Measurements from ENCODE around the gene TMX2. TPM values are rescaled to one million over a fixed set of nuclear protein-coding genes. Genes with fewer than 3 reads are reported as not detected.

TMX2 gene
- total RNA-seq, 2 donors from 2014 or later, result 92.1 to 145 TPM

DNA sequence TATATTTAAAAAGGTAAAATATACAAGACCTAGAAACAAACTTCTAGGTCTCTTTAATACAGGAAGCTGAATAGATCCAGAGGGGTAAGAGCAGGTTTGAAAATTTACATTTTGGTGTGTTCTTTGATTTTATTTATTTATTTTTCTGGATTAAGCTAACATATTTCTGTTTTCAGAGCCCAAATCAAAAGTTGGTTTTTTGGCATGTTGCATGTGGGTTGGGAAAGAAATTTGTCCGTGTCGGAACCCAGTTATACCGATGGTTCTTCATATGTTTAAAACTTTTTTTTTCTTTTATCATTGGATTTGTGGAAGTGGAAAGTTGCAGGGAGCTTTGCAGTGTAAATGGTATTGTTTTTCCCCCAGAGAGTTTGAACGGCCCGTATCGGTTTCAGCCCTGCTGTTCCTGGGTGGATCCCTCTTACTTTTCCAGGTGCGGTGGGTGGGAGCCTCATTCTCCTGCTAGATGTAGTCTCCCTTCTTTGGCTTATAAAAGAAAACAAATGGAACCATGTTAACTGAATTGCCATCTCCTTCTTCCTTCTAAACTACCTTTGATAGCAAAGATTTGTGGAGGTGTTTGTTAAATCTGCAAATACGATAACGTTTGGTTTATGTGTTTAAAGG, 50.0 kb downstream of the TMX2 start:
- Histone ChIP-seq H3K27me3 (no peaks in the 10 kb centered on the region), H3K9me3 (no peaks in the 10 kb centered on the region), H3K27ac (peak overlapping the region; percentile 89), H3K4me1 (peaks cover 8% of the 10 kb centered on the region), H3K9ac (ENCODE audit: low read depth in 2 of 2, low read length in 2 of 2) (peak overlapping the region; percentile 82 to 86), H3K4me3 (peak overlapping the region; percentile 46), H3K36me3 (no peaks in the 10 kb centered on the region)
- intact Hi-C loops (cut with DNase I), result loop anchor here (5.0 kb wide), 1 partner anchor 35 kb away; no protein-coding TSS in a partner anchor
- TF ChIP-seq, protein P1, sequence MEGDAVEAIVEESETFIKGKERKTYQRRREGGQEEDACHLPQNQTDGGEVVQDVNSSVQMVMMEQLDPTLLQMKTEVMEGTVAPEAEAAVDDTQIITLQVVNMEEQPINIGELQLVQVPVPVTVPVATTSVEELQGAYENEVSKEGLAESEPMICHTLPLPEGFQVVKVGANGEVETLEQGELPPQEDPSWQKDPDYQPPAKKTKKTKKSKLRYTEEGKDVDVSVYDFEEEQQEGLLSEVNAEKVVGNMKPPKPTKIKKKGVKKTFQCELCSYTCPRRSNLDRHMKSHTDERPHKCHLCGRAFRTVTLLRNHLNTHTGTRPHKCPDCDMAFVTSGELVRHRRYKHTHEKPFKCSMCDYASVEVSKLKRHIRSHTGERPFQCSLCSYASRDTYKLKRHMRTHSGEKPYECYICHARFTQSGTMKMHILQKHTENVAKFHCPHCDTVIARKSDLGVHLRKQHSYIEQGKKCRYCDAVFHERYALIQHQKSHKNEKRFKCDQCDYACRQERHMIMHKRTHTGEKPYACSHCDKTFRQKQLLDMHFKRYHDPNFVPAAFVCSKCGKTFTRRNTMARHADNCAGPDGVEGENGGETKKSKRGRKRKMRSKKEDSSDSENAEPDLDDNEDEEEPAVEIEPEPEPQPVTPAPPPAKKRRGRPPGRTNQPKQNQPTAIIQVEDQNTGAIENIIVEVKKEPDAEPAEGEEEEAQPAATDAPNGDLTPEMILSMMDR (IDR thresholded peaks at IDR 0.05), result no peak
- DNase-seq, result peak; percentile 57

DNA sequence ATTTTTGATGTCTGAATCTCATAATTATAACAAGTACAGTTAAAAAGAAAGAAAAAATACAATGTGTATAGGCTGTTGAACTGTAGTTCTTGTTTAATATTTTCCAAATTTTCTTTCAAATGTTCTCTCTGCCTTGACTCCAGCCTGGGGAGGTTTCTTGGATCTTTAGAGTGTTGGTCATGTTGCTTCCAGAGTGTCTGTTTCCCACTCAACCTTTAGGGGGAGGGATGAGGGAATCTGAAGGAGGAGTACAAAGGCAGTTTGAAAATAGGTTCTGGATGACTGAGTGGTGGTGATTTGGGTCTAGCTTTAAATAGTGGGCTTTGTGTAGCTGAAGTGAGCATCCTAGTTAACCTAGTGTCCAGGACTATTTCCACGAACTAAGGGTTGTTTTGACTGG, 51.2 kb downstream of the TMX2 start:
- Histone ChIP-seq H3K27ac (peak overlapping the region; percentile 89), H3K4me3 (peak overlapping the region; percentile 46), H3K4me1 (peaks cover 8% of the 10 kb centered on the region), H3K9me3 (no peaks in the 10 kb centered on the region), H3K9ac (ENCODE audit: low read depth in 2 of 2, low read length in 2 of 2) (peak overlapping the region; percentile 56 to 86), H3K36me3 (no peaks in the 10 kb centered on the region), H3K27me3 (no peaks in the 10 kb centered on the region)
- intact Hi-C loops (cut with DNase I), result loop anchor here (5.0 kb wide), 1 partner anchor 34 kb away; no protein-coding TSS in a partner anchor
- DNase-seq, result peak; percentile 41
- TF ChIP-seq, protein P1 (IDR thresholded peaks at IDR 0.05), result peak; percentile 20

DNA sequence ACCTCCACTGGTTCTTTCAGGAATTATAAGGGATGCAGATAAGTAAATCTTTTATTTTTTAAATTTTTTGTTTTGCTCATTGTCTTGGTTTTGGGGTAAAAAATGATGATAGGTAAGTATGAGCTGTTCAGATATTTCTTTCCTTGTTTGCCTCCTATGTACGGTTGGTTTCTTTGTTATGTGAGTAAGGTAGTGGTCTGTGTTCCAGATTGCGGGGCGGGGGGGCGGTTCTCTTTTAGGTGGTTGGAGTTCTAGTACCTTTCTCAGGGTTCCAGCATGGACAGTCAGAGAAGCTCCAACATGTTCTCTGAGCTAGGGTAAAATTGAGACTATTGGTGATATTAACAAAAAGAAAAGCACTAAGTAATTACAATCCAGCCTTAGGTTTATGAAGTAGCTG, 51.6 kb downstream of the TMX2 start:
- intact Hi-C loops (cut with DNase I), result loop anchor here (5.0 kb wide), 1 partner anchor 33 kb away; no protein-coding TSS in a partner anchor
- no peaks in the 10 kb centered on the region for H3K9me3 ChIP-seq
- H3K4me1 ChIP-seq, result peaks cover 8% of the 10 kb centered on the region
- no peaks in the 10 kb centered on the region for H3K36me3 ChIP-seq
- H3K27ac ChIP-seq, result peak overlapping the region; percentile 89
- H3K9ac ChIP-seq (ENCODE audit: low read depth in 2 of 2, low read length in 2 of 2), result peak overlapping the region in 1 of 2 donors; percentile 86
- H3K4me3 ChIP-seq, result peak overlapping the region; percentile 46
- TF ChIP-seq, protein P1 (IDR thresholded peaks at IDR 0.05), result no peak
- DNase-seq, result no peak
- no peaks in the 10 kb centered on the region for H3K27me3 ChIP-seq

DNA sequence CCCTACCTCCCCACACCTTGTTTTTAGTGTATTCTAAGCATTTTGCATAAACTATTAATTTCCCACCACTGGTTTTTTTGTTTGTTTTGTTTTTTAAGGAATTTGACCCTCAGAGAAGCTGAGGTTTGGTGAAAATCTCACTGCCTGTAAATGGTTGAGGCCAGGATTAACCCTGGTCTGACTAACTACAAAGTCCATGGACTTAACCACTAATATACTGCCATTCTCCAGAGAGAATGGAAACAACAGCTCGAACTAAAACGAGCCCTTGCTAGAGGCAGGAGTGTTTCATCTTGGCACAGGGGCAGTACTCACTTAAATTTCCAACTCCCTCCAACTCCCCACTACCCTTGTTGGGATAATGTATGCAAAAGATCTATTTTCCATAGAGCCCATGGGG, 52.2 kb downstream of the TMX2 start:
- Histone ChIP-seq H3K27me3 (no peaks in the 10 kb centered on the region), H3K4me3 (peak overlapping the region; percentile 46), H3K27ac (peak overlapping the region; percentile 89), H3K9ac (ENCODE audit: low read depth in 2 of 2, low read length in 2 of 2) (peak overlapping the region in 1 of 2 donors; percentile 86), H3K36me3 (no peaks in the 10 kb centered on the region), H3K4me1 (peaks cover 14% of the 10 kb centered on the region), H3K9me3 (no peaks in the 10 kb centered on the region)
- DNase-seq, result no peak
- TF ChIP-seq, protein P1 (IDR thresholded peaks at IDR 0.05), result no peak
- intact Hi-C loops (cut with DNase I), result loop anchor here (5.0 kb wide), 1 partner anchor 33 kb away; no protein-coding TSS in a partner anchor

DNA sequence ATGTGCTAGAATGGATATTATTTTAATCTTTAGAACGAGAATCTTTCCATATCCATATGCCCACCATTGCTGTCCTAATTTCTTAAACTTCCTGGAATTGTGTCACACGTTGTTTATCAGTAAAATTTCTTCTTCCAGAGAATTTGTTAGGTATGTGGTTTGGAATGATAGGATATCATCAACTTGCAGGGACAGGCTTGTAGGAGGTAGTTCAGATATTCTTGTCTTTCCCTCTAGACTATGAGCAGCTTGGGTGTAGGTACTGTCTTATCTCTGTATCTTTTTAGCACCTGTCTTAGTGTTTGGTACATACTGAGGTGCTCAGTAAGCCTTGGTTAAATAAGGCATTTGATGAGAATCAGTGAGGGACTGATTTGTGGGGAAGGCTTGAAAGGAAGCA, 52.6 kb downstream of the TMX2 start:
- intact Hi-C loops (cut with DNase I), result loop anchor here (5.0 kb wide), 1 partner anchor 32 kb away; no protein-coding TSS in a partner anchor
- H3K27ac ChIP-seq, result peak overlapping the region; percentile 89

More for the DNA sequence above, 52.6 kb downstream of the TMX2 start:
- Histone ChIP-seq H3K4me3 (peak overlapping the region; percentile 46), H3K4me1 (peaks cover 14% of the 10 kb centered on the region), H3K36me3 (no peaks in the 10 kb centered on the region), H3K9me3 (no peaks in the 10 kb centered on the region), H3K27me3 (no peaks in the 10 kb centered on the region), H3K9ac (ENCODE audit: low read depth in 2 of 2, low read length in 2 of 2) (peak overlapping the region in 1 of 2 donors; percentile 86)
- no peak for DNase-seq
- TF ChIP-seq, protein P1 (IDR thresholded peaks at IDR 0.05), result no peak

Measured in colonic mucosa (tissue), 4 donors.